GM13976 (cell line): ENCODE data around the gene MAEA.
A peak's percentile ranks its signal among the peaks of the same experiment; 100 is the strongest.

Experiments
- DNase-seq: peaks from one replicate; pipeline ENCODE4 v3.0.0; 2012; ENCODE audit warnings: low spot score
- CTCF ChIP-seq: IDR thresholded peaks from 2 replicates; pipeline ENCODE4 v1.5.1; 2012; ENCODE audit warnings: borderline replicate concordance, mild to moderate bottlenecking; ENCODE audit not compliant: insufficient read depth; ENCODE audit errors: extremely low read depth, missing control alignments, control extremely low read depth
- in situ Hi-C: fragments of 300-500 bp; cut with MboI; formaldehyde crosslinking; loops from one replicate; pipeline ENCODE4 v1.12.0; 2022; ENCODE audit warnings: low sequenced_read_pairs, mixed read lengths, inconsistent platforms; ENCODE audit not compliant: unreplicated experiment

Gene MAEA

DNA sequence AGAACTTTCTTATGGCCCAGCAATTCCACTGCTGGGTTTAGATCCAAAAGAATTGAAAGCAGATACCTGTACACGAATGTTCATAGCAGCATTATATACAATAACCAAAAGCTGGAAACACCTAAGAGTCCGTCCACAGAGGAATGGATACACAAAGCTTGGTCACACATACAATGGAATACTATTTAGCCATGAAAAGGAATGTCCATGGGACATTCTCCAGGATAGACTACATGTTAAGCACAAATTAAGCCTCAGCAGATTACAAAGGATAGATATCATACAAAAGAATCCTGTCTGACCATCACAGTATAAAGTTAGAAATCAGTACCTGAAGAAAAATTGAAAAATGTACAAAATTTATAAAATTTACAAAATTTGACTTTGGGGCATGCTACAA, 12.7 kb upstream of the MAEA start:
- in situ Hi-C loops, result no loop called here
- no peak for TF ChIP-seq CTCF
- DNase-seq, result no peak

DNA sequence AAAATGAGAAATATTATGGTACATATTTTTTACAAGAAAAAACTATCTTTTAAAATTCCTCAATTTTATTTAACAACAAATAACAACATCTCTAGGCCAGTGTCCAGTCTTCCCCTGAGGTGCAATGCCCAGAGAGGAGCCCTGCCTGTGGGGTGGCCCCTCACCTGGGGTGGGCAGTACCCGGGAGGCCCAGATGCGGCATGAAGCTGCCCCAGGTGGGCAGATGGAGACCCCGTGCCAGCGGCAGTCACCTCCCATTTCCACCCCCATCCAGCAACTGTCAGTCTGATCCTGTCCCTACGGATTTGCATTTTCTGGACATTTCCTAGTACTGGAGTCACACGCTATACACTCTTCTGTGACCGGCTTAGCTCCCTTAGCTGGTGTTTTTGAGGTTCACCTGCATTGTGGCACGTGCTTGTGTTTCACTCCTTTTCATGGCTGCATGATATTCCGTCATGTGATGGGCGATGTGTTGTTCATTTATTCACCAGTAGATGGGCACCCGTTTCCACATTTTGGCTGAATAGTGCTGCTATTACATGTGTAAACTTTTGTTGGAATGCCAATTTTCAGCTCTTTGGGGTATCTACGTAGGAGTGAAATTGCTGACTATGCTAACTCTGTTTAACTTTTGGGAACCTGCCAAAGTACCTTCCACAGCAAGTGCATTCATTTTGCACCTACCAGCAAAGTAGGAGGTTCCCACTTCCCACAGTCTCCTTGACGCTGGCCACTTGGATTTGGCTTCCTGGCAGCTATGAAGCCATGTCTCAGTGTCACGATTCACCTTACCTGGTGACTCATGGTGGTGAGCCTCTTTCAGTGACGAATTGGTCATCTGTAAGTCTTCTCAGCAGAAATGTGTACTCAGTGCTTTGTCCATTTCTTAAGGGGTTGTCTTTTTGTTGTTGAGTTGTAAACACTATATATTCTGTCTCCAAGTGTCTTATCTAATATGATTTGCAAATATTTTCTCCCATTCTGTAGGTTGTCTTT, 11.7 kb upstream of the MAEA start:
- TF ChIP-seq CTCF, result no peak
- in situ Hi-C loops, result no loop called here
- peak; percentile 23 for DNase-seq

GRCh38 chr4:1279253-1279652, 10.4 kb upstream of the MAEA start:
- TF ChIP-seq CTCF, result no peak
- no peak for DNase-seq
- in situ Hi-C loops, result no loop called here

DNA sequence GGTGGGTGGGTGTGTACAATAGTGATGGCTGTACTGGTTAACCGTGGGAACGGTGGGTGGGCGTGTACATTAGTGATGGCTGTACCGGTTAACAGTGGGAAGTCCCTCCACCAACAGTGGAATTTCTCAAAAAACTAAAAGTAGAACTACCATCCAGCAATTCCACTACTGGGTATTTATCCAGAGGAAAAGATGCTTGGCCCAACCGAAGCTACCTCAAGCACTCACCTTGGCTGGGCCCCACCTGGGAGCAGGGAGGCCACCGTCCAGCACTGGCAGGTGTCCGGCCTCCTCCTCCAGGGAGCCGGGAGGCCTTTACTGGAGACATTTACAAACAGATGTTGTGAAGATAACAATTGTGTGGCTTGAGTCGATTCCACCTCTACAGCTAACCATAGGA, 6.0 kb upstream of the MAEA start:
- no peak for TF ChIP-seq CTCF
- in situ Hi-C loops, result no loop called here
- DNase-seq, result no peak

DNA sequence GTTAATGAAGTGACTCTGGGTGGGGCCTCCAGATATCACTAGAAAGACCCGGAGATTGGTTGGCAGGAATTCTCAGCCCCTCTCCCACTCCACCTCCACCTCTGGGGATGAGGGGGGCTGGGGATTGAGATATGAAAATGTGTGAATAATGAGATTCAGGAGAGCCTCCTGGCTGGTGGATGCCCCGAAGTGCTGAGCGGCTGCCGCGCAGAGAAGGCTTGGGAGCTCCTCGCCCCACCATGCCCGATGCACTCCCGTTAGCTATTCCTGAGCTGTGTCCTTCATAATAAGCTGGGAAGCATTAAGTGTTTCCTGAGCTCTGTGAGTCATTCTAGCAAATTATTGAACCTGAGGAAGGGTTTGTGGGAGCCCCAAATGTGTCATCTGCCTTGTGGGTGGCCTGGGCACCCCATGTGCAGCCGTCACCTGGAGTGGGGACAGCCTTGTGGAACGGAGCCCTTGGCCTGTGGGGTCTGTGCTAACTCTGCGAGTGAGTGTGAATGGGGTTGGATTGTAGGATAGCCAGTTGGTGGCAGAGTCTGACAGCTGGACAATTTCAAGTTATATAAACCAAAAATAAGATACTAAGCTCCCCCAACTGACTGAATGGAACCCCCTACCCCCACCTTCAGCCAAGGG, 4.4 kb upstream of the MAEA start:
- DNase-seq, result no peak
- in situ Hi-C loops, result no loop called here
- TF ChIP-seq CTCF, result no peak

DNA sequence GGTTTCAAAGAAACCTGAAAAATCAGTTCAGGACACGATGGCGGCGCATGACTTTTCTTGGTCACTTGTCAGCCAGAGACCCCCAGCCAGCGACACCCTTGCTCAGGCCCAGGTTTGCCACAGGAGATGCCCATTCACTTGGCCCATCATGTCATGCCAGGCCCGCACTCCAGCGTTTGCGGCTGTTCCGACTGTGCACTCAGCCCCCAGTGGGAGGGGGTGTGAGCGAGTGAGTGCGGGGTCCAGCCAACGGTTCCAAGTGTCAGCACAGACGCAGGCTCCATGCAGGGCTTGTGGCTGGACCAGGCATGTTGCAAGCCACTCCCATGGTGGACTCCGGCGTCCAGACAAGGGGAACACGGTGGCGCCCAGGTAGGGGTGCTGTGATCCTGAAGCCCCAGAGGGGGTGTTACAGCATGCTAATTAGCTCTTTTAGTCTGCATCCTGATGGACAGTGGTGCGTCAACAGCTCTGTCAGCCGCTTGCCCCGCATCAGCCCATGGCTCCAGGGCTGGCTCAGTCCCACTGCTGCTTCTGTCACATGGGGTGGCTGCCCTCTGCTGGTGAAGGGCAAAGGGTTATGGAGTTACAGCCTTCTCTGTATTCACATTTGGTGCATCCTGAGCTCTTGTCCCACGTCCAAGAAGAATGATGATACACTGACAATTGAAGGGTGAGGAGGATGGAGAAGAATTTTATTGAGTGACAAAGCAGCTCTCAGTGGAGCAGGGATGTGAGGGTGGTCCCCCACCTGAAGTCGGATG, 3.7 kb upstream of the MAEA start:
- in situ Hi-C loops, result no loop called here
- no peak for DNase-seq
- no peak for TF ChIP-seq CTCF
